C4-2B (cell line): ENCODE measurements around the gene TIMP1.

Source experiments
- CTCF ChIP-seq: fragments of 450-650 bp; conservative IDR thresholded peaks from 2 replicates; pipeline ENCODE4 v1.5.1; 2017; ENCODE audit warnings: mild to moderate bottlenecking
- ZFX ChIP-seq: fragments of 450-650 bp; IDR thresholded peaks from 2 replicates; pipeline ENCODE4 v1.6.1; 2017

GRCh38 chrX:47574547-47575301 lies 7.5 kb upstream of the TIMP1 start:
- TF ChIP-seq CTCF (no peak), ZFX (no peak)
